Stimulated activated CD4-positive, alpha-beta T cell treated with anti-CD3 and anti-CD28 coated beads, Interleukin-1b, Interleukin-23, amount 100 ng/mL, for 24 hours (primary cell): Measurements from ENCODE around the gene NEK10.

Experiments used
- DNase-seq, 4 experiments: peaks; one replicate each; pipeline ENCODE4 v3.0.0-alpha.2; 2020; ENCODE audit warnings: low read depth in 4 of 4, low spot score in 1 of 4

The NEK10 gene

GRCh38 chr3:27239951-27240350 lies 129.2 kb downstream of the NEK10 start:
- no peak for DNase-seq

- no peak for DNase-seq
Measured at GRCh38 chr3:27228805-27229204, 140.4 kb downstream of the NEK10 start.

- no peak for DNase-seq
Measured at GRCh38 chr3:27224197-27224596, 145.0 kb downstream of the NEK10 start.

GRCh38 chr3:27221264-27221932 lies 147.8 kb downstream of the NEK10 start:
- DNase-seq: no peak

GRCh38 chr3:27220166-27220565 lies 149.0 kb downstream of the NEK10 start:
- no peak for DNase-seq

- DNase-seq: no peak
Measured at GRCh38 chr3:27219127-27219845, 149.9 kb downstream of the NEK10 start.

GRCh38 chr3:27216955-27217552 lies 152.1 kb downstream of the NEK10 start:
- DNase-seq: no peak

GRCh38 chr3:27216295-27216855 lies 152.8 kb downstream of the NEK10 start:
- no peak for DNase-seq

GRCh38 chr3:27213450-27213849 lies 155.7 kb downstream of the NEK10 start:
- DNase-seq: no peak

- DNase-seq: no peak
Measured at GRCh38 chr3:27209617-27210264, 159.4 kb downstream of the NEK10 start.

- DNase-seq: no peak
Measured at GRCh38 chr3:27208961-27209616, 160.1 kb downstream of the NEK10 start.

GRCh38 chr3:27202959-27203358 lies 166.2 kb downstream of the NEK10 start:
- DNase-seq: no peak

GRCh38 chr3:27201492-27201891 lies 167.7 kb downstream of the NEK10 start:
- DNase-seq: no peak

- DNase-seq: no peak
Measured at GRCh38 chr3:27200721-27201489, 168.3 kb downstream of the NEK10 start.

- no peak for DNase-seq
Measured at GRCh38 chr3:27194861-27195483, 174.2 kb downstream of the NEK10 start.

- DNase-seq: no peak
Measured at GRCh38 chr3:27193056-27193455, 176.1 kb downstream of the NEK10 start.

- no peak for DNase-seq
Measured at GRCh38 chr3:27186013-27186412, 183.2 kb downstream of the NEK10 start.

- DNase-seq: no peak
Measured at GRCh38 chr3:27185231-27185989, 183.8 kb downstream of the NEK10 start.

- no peak for DNase-seq
Measured at GRCh38 chr3:27184261-27184660, 184.9 kb downstream of the NEK10 start.
